Activated T-helper 9 cell treated with anti-CD3 and anti-CD28 coated beads, Interleukin-2, amount 50 U/mL, for 16 hours (primary cell): ENCODE measurements around the gene CDK4.

Source experiments
- DNase-seq: peaks from one replicate; pipeline ENCODE4 v3.0.0-alpha.2; 2020; ENCODE audit warnings: low read depth

CDK4 gene

GRCh38 chr12:57700317-57700716 is 51.8 kb downstream of the CDK4 start:
- DNase-seq = no peak

GRCh38 chr12:57698414-57698813 is 53.7 kb downstream of the CDK4 start:
- DNase-seq = no peak
